Measurements from ENCODE around the gene RGS1.
A peak's percentile ranks its signal among the peaks of the same experiment; 100 is the strongest.

The RGS1 gene

GRCh38 chr1:192609110-192610079, 33.8 kb downstream of the RGS1 start:
- H3K9ac ChIP-seq (ENCODE audit: low read depth, low read length, poor library complexity), result no peak overlapping the region
- no peak overlapping the region for H2BK120ac ChIP-seq (ENCODE audit: low read depth, low read length)
- peak overlapping the region in 1 of 2 donors; percentile 58 for H3K4me3 ChIP-seq (ENCODE audit: low read length in 2 of 2)
- no peak overlapping the region for H2BK15ac ChIP-seq (ENCODE audit: low read length)
- peak overlapping the region; percentile 89 for H3K23ac ChIP-seq (ENCODE audit: low read depth, low read length, poor library complexity)
- H2AFZ ChIP-seq (ENCODE audit: low read length), result no peak overlapping the region
- H3K9me3 ChIP-seq (replicated peaks in 1 of 2; ENCODE audit: control insufficient read depth in 2 of 2, insufficient read depth in 1 of 2, low read depth in 1 of 2, low read length in 2 of 2), result no peaks in the 10 kb centered on the region
- peak overlapping the region; percentile 58 for H2BK12ac ChIP-seq (ENCODE audit: low read length)
- no CpG with 5 or more reads among the region's 12 CpGs for WGBS, 2 donors (ENCODE audit: extremely low coverage in 2 of 2, insufficient read length in 2 of 2, insufficient replicate concordance in 1 of 2)
- no peak overlapping the region for H3K18ac ChIP-seq (ENCODE audit: low read length)
- no peaks in the 10 kb centered on the region for H3K79me1 ChIP-seq (ENCODE audit: low read depth, low read length)
- H3K4ac ChIP-seq (ENCODE audit: low read length), result no peak overlapping the region
- no peak for DNase-seq (ENCODE audit: low spot score)
- peak overlapping the region; percentile 38 for H3K14ac ChIP-seq (ENCODE audit: low read length)
- no peaks in the 10 kb centered on the region for H3K36me3 ChIP-seq (replicated peaks in 1 of 2; ENCODE audit: control insufficient read depth in 2 of 2, insufficient read depth in 2 of 2, low read length in 2 of 2)
- H4K91ac ChIP-seq (ENCODE audit: low read depth, low read length, poor library complexity), result no peak overlapping the region
- no peak overlapping the region for H2BK5ac ChIP-seq (ENCODE audit: low read length)
- H4K8ac ChIP-seq (ENCODE audit: low read depth, low read length), result peak overlapping the region; percentile 43
- H2AK5ac ChIP-seq (ENCODE audit: low read depth, low read length), result no peak overlapping the region
- no peak overlapping the region for H3K27ac ChIP-seq (replicated peaks; ENCODE audit: low read length)
- H3K27me3 ChIP-seq (ENCODE audit: control insufficient read depth in 3 of 3, insufficient read depth in 3 of 3, low read depth in 1 of 3, low read length in 3 of 3), result peaks cover 0 to 2% (median 0%) of the 10 kb centered on the region in 3 experiments
- no peaks in the 10 kb centered on the region for H3K4me1 ChIP-seq (ENCODE audit: control insufficient read depth in 2 of 2, insufficient read depth in 1 of 2, low read depth in 1 of 2, low read length in 2 of 2)
- no peak overlapping the region for H3K4me2 ChIP-seq (ENCODE audit: insufficient read depth, low read length, poor library complexity, severe bottlenecking)

- no peaks in the 10 kb centered on the region for H3K4me1 ChIP-seq (ENCODE audit: control insufficient read depth in 2 of 2, insufficient read depth in 1 of 2, low read depth in 1 of 2, low read length in 2 of 2)
- no peaks in the 10 kb centered on the region for H3K9me3 ChIP-seq (replicated peaks in 1 of 2; ENCODE audit: control insufficient read depth in 2 of 2, insufficient read depth in 1 of 2, low read depth in 1 of 2, low read length in 2 of 2)
- H2BK5ac ChIP-seq (ENCODE audit: low read length), result no peak overlapping the region
- H3K23ac ChIP-seq (ENCODE audit: low read depth, low read length, poor library complexity), result no peak overlapping the region
- peaks cover 0 to 2% (median 0%) of the 10 kb centered on the region in 3 experiments for H3K27me3 ChIP-seq (ENCODE audit: control insufficient read depth in 3 of 3, insufficient read depth in 3 of 3, low read depth in 1 of 3, low read length in 3 of 3)
- H2BK12ac ChIP-seq (ENCODE audit: low read length), result no peak overlapping the region
- no peaks in the 10 kb centered on the region for H3K79me1 ChIP-seq (ENCODE audit: low read depth, low read length)
- no peak overlapping the region for H2AFZ ChIP-seq (ENCODE audit: low read length)
- no peak overlapping the region for H3K9ac ChIP-seq (ENCODE audit: low read depth, low read length, poor library complexity)
- no peak overlapping the region for H3K18ac ChIP-seq (ENCODE audit: low read length)
- no peak overlapping the region for H2BK15ac ChIP-seq (ENCODE audit: low read length)
- H3K27ac ChIP-seq (replicated peaks; ENCODE audit: low read length), result no peak overlapping the region
- no peak overlapping the region for H3K4me3 ChIP-seq (ENCODE audit: low read length in 2 of 2)
- no peak overlapping the region for H3K14ac ChIP-seq (ENCODE audit: low read length)
- H2BK120ac ChIP-seq (ENCODE audit: low read depth, low read length), result no peak overlapping the region
- no peak overlapping the region for H4K8ac ChIP-seq (ENCODE audit: low read depth, low read length)
- no peak overlapping the region for H3K4me2 ChIP-seq (ENCODE audit: insufficient read depth, low read length, poor library complexity, severe bottlenecking)
- H3K36me3 ChIP-seq (replicated peaks in 1 of 2; ENCODE audit: control insufficient read depth in 2 of 2, insufficient read depth in 2 of 2, low read length in 2 of 2), result no peaks in the 10 kb centered on the region
- H2AK5ac ChIP-seq (ENCODE audit: low read depth, low read length), result no peak overlapping the region
- no peak overlapping the region for H3K4ac ChIP-seq (ENCODE audit: low read length)
- no CpG with 5 or more reads among the region's 3 CpGs for WGBS, 2 donors (ENCODE audit: extremely low coverage in 2 of 2, insufficient read length in 2 of 2, insufficient replicate concordance in 1 of 2)
- no peak for DNase-seq (ENCODE audit: low spot score)
- H4K91ac ChIP-seq (ENCODE audit: low read depth, low read length, poor library complexity), result no peak overlapping the region
Measured at GRCh38 chr1:192610112-192610889, 34.7 kb downstream of the RGS1 start.

GRCh38 chr1:192615055-192615454, 39.5 kb downstream of the RGS1 start:
- no peak overlapping the region for H3K23ac ChIP-seq (ENCODE audit: low read depth, low read length, poor library complexity)
- no CpG with 5 or more reads among the region's 1 CpG for WGBS, 2 donors (ENCODE audit: extremely low coverage in 2 of 2, insufficient read length in 2 of 2, insufficient replicate concordance in 1 of 2)
- H3K79me1 ChIP-seq (ENCODE audit: low read depth, low read length), result no peaks in the 10 kb centered on the region
- no peak overlapping the region for H4K91ac ChIP-seq (ENCODE audit: low read depth, low read length, poor library complexity)
- no peak overlapping the region for H2BK15ac ChIP-seq (ENCODE audit: low read length)
- no peak overlapping the region for H3K18ac ChIP-seq (ENCODE audit: low read length)
- no peak overlapping the region for H2AFZ ChIP-seq (ENCODE audit: low read length)
- no peak overlapping the region for H3K14ac ChIP-seq (ENCODE audit: low read length)
- no peak overlapping the region for H3K4me3 ChIP-seq (ENCODE audit: low read length in 2 of 2)
- no peak overlapping the region for H3K4me2 ChIP-seq (ENCODE audit: insufficient read depth, low read length, poor library complexity, severe bottlenecking)
- H3K36me3 ChIP-seq (replicated peaks in 1 of 2; ENCODE audit: control insufficient read depth in 2 of 2, insufficient read depth in 2 of 2, low read length in 2 of 2), result no peaks in the 10 kb centered on the region
- no peak overlapping the region for H2BK5ac ChIP-seq (ENCODE audit: low read length)
- DNase-seq (ENCODE audit: low spot score), result no peak
- no peak overlapping the region for H3K9ac ChIP-seq (ENCODE audit: low read depth, low read length, poor library complexity)
- H3K4me1 ChIP-seq (ENCODE audit: control insufficient read depth in 2 of 2, insufficient read depth in 1 of 2, low read depth in 1 of 2, low read length in 2 of 2), result no peaks in the 10 kb centered on the region
- H3K4ac ChIP-seq (ENCODE audit: low read length), result no peak overlapping the region
- H3K9me3 ChIP-seq (replicated peaks in 1 of 2; ENCODE audit: control insufficient read depth in 2 of 2, insufficient read depth in 1 of 2, low read depth in 1 of 2, low read length in 2 of 2), result no peaks in the 10 kb centered on the region
- no peak overlapping the region for H2BK12ac ChIP-seq (ENCODE audit: low read length)
- H3K27me3 ChIP-seq (ENCODE audit: control insufficient read depth in 3 of 3, insufficient read depth in 3 of 3, low read depth in 1 of 3, low read length in 3 of 3), result no peaks in the 10 kb centered on the region
- H2AK5ac ChIP-seq (ENCODE audit: low read depth, low read length), result no peak overlapping the region
- no peak overlapping the region for H4K8ac ChIP-seq (ENCODE audit: low read depth, low read length)
- no peak overlapping the region for H2BK120ac ChIP-seq (ENCODE audit: low read depth, low read length)
- no peak overlapping the region for H3K27ac ChIP-seq (replicated peaks; ENCODE audit: low read length)

GRCh38 chr1:192620071-192620635, 44.6 kb downstream of the RGS1 start:
- no peaks in the 10 kb centered on the region for H3K27me3 ChIP-seq (ENCODE audit: control insufficient read depth in 3 of 3, insufficient read depth in 3 of 3, low read depth in 1 of 3, low read length in 3 of 3)
- H3K4me3 ChIP-seq (ENCODE audit: low read length in 2 of 2), result no peak overlapping the region
- H3K4ac ChIP-seq (ENCODE audit: low read length), result no peak overlapping the region
- H2AK5ac ChIP-seq (ENCODE audit: low read depth, low read length), result no peak overlapping the region
- no peak overlapping the region for H3K4me2 ChIP-seq (ENCODE audit: insufficient read depth, low read length, poor library complexity, severe bottlenecking)
- no peak overlapping the region for H3K23ac ChIP-seq (ENCODE audit: low read depth, low read length, poor library complexity)
- no peaks in the 10 kb centered on the region for H3K9me3 ChIP-seq (replicated peaks in 1 of 2; ENCODE audit: control insufficient read depth in 2 of 2, insufficient read depth in 1 of 2, low read depth in 1 of 2, low read length in 2 of 2)
- H4K8ac ChIP-seq (ENCODE audit: low read depth, low read length), result no peak overlapping the region
- H3K18ac ChIP-seq (ENCODE audit: low read length), result no peak overlapping the region
- no peak for DNase-seq (ENCODE audit: low spot score)
- H4K91ac ChIP-seq (ENCODE audit: low read depth, low read length, poor library complexity), result no peak overlapping the region
- H2BK15ac ChIP-seq (ENCODE audit: low read length), result no peak overlapping the region
- no peak overlapping the region for H3K27ac ChIP-seq (replicated peaks; ENCODE audit: low read length)
- no peak overlapping the region for H3K9ac ChIP-seq (ENCODE audit: low read depth, low read length, poor library complexity)
- no peak overlapping the region for H2BK5ac ChIP-seq (ENCODE audit: low read length)
- H3K79me1 ChIP-seq (ENCODE audit: low read depth, low read length), result no peaks in the 10 kb centered on the region
- no peak overlapping the region for H3K14ac ChIP-seq (ENCODE audit: low read length)
- no peaks in the 10 kb centered on the region for H3K36me3 ChIP-seq (replicated peaks in 1 of 2; ENCODE audit: control insufficient read depth in 2 of 2, insufficient read depth in 2 of 2, low read length in 2 of 2)
- H2BK12ac ChIP-seq (ENCODE audit: low read length), result no peak overlapping the region
- H2BK120ac ChIP-seq (ENCODE audit: low read depth, low read length), result no peak overlapping the region
- no peaks in the 10 kb centered on the region for H3K4me1 ChIP-seq (ENCODE audit: control insufficient read depth in 2 of 2, insufficient read depth in 1 of 2, low read depth in 1 of 2, low read length in 2 of 2)
- H2AFZ ChIP-seq (ENCODE audit: low read length), result no peak overlapping the region
